CD4-positive, alpha-beta T cell treated with Interferon gamma for 1 hour (primary cell): ENCODE results near the gene LZTR1.

ENCODE experiments used
- DNase-seq: peaks from one replicate; pipeline ENCODE4 v3.0.0-alpha.2; 2020

Gene LZTR1

GRCh38 chr22:20951151-20951931 lies 30.8 kb upstream of the LZTR1 start:
- no peak for DNase-seq

- no peak for DNase-seq
Measured at GRCh38 chr22:20951932-20952380, 30.1 kb upstream of the LZTR1 start.

GRCh38 chr22:20952544-20953341 lies 29.4 kb upstream of the LZTR1 start:
- no peak for DNase-seq

GRCh38 chr22:20953342-20953608 lies 28.8 kb upstream of the LZTR1 start:
- DNase-seq: no peak

- DNase-seq: no peak
Measured at GRCh38 chr22:20953668-20954500, 28.2 kb upstream of the LZTR1 start.

- no peak for DNase-seq
Measured at GRCh38 chr22:20955548-20955947, 26.5 kb upstream of the LZTR1 start.

GRCh38 chr22:20956258-20957101 lies 25.6 kb upstream of the LZTR1 start:
- DNase-seq: no peak

- DNase-seq: no peak
Measured at GRCh38 chr22:20957102-20957682, 24.9 kb upstream of the LZTR1 start.

GRCh38 chr22:20957683-20958431 lies 24.2 kb upstream of the LZTR1 start:
- no peak for DNase-seq

GRCh38 chr22:20959578-20960461 lies 22.3 kb upstream of the LZTR1 start:
- no peak for DNase-seq

GRCh38 chr22:20960609-20961008 lies 21.5 kb upstream of the LZTR1 start:
- DNase-seq: no peak

- DNase-seq: no peak
Measured at GRCh38 chr22:20962491-20962945, 19.6 kb upstream of the LZTR1 start.

- DNase-seq: no peak
Measured at GRCh38 chr22:20963201-20964052, 18.7 kb upstream of the LZTR1 start.

GRCh38 chr22:20964090-20964798 lies 17.9 kb upstream of the LZTR1 start:
- no peak for DNase-seq

GRCh38 chr22:20964799-20965103 lies 17.3 kb upstream of the LZTR1 start:
- no peak for DNase-seq

GRCh38 chr22:20965104-20965887 lies 16.8 kb upstream of the LZTR1 start:
- DNase-seq: no peak

- no peak for DNase-seq
Measured at GRCh38 chr22:20965888-20966855, 15.9 kb upstream of the LZTR1 start.
